Testis (tissue), 3 donors: ENCODE measurements around the gene NOX4. TPM values are rescaled to one million over a fixed set of nuclear protein-coding genes. Genes with fewer than 3 reads are reported as not detected.

Experiments used
- DNase-seq: peaks from one replicate; pipeline ENCODE4 v3.0.0-alpha.2; 2019
- H3K27ac ChIP-seq, 2 donors: fragments of 200-600 bp; sonication (generic); one replicate each; pipeline ENCODE4 v1.5.1; 2019
- H3K27me3 ChIP-seq: fragments of 200-600 bp; sonication (generic); one replicate; pipeline ENCODE4 v1.5.1; 2019
- H3K36me3 ChIP-seq: fragments of 200-600 bp; sonication (generic); one replicate; pipeline ENCODE4 v1.5.1; 2017; ENCODE audit warnings: low read depth; ENCODE audit errors: missing control alignments
- H3K4me1 ChIP-seq: fragments of 200-600 bp; sonication (generic); one replicate; pipeline ENCODE4 v1.5.1; 2019
- H3K4me3 ChIP-seq, 2 donors: fragments of 200-600 bp; sonication (generic); one replicate each; pipeline ENCODE4 v1.5.1; 2017 to 2019
- H3K9me3 ChIP-seq: fragments of 200-600 bp; sonication (generic); one replicate; pipeline ENCODE4 v1.5.1; 2017
- CTCF ChIP-seq, 3 experiments: fragments of 450-650 bp in 2 of 3; fragments of 200-600 bp in 1 of 3; sonication (generic) in 1 of 3; IDR thresholded peaks; one replicate each; pipeline ENCODE4 v1.5.1; 2016 to 2019; ENCODE audit warnings: antibody characterized with exemption in 3 of 3, mild to moderate bottlenecking in 2 of 3, moderate library complexity in 1 of 3
- POLR2A ChIP-seq: fragments of 450-650 bp; IDR thresholded peaks from one replicate; pipeline ENCODE4 v1.6.1; 2017; ENCODE audit warnings: antibody characterized with exemption, mild to moderate bottlenecking, moderate library complexity
- WGBS, 2 donors: methylation state at CpG; one replicate each; pipeline ENCODE4 v1.1.5; 2018; 5-methylcytosine and 5-hydroxymethylcytosine counted together
- intact Hi-C: fragments of 100-400 bp; cut with DNase I; formaldehyde crosslinking; loops from one replicate; pipeline ENCODE4 v1.15.1; 2023; ENCODE audit warnings: low total_unique reads
- polyA plus RNA-seq: library from polyadenylated mRNA; stranded (reverse); fragments of 350-450 nt; fragmentation: Illumina TruSeq; extraction: RNeasy Lipid Tissue Mini Kit (QIAGEN cat#74804); gene quantifications from one replicate; pipeline ENCODE4 v1.2.3, GENCODE V29; 2014; ENCODE audit warnings: low read depth, low replicate concordance; ENCODE audit not compliant: insufficient read depth
- total RNA-seq, 2 donors: library from RNA; depleted of rRNA; stranded (reverse); fragments of >200 nt; gene quantifications; one replicate each; pipeline ENCODE4 v1.2.3, GENCODE V29; 2016

Gene NOX4
- total and polyA plus RNA-seq, 3 donors from 2014 or later = 0.63 to 3.0 (median 1.3) TPM

GRCh38 chr11:89504270-89504669 is 13.1 kb upstream of the NOX4 start:
- intact Hi-C loops = no loop called here
- H3K4me3 ChIP-seq = no peak overlapping the region
- TF ChIP-seq CTCF (IDR thresholded peaks at IDR 0.05) = no peak
- no peak for TF ChIP-seq POLR2A
- no peaks in the 10 kb centered on the region for H3K36me3 ChIP-seq
- H3K27me3 ChIP-seq = no peaks in the 10 kb centered on the region
- no peak for DNase-seq
- H3K9me3 ChIP-seq = no peaks in the 10 kb centered on the region
- no peaks in the 10 kb centered on the region for H3K4me1 ChIP-seq
- 94 to 96% methylated on average over 2 of the region's 2 CpGs for WGBS, 2 donors
- no peak overlapping the region for H3K27ac ChIP-seq

DNA sequence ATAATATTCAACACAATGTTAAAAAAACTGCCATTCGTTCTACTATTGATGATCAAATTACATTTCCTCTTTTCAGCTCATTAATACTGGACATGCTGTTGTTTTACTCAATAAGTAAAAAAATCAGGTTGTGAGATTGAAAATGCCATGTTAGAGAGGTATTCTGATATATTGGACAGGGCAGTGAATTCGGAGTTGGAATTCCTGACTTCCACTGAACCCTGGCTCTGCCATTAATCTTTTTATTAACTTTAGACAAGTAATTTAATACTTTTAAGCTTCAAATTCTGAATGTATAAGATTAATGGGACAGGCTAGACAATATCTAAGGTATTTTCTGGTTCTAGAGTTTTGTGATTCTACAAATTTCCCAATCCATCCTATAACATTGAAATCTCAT is 12.2 kb upstream of the NOX4 start:
- intact Hi-C loops = no loop called here
- no peak overlapping the region for H3K27ac ChIP-seq
- DNase-seq = no peak
- H3K9me3 ChIP-seq = no peaks in the 10 kb centered on the region
- H3K36me3 ChIP-seq = no peaks in the 10 kb centered on the region
- H3K27me3 ChIP-seq = no peaks in the 10 kb centered on the region
- H3K4me3 ChIP-seq = no peak overlapping the region
- WGBS, 2 donors = 80 to 82% methylated on average over 2 of the region's 2 CpGs
- TF ChIP-seq CTCF (IDR thresholded peaks at IDR 0.05) = no peak
- no peak for TF ChIP-seq POLR2A
- no peaks in the 10 kb centered on the region for H3K4me1 ChIP-seq

DNA sequence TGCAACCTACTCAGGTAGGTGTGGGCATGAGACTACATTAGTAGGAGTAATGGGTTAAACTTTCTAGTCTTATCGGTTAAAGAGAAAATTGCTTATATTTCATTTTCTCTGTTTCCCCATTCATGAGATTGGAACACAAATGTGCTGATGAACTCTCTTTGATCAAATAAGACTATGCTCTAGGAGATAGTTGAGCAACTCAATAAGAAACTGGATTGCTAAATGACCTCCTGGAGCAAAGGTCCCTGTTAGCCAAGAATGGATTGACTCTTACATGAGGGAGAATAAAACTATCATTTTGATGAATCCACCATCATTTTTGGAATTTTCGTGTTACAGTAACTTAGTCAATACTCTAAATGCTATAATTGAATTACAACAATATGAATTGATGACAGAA is 11.1 kb upstream of the NOX4 start:
- no peak overlapping the region for H3K27ac ChIP-seq
- intact Hi-C loops = no loop called here
- no peak overlapping the region for H3K4me3 ChIP-seq
- no peaks in the 10 kb centered on the region for H3K4me1 ChIP-seq
- no peaks in the 10 kb centered on the region for H3K27me3 ChIP-seq
- H3K9me3 ChIP-seq = no peaks in the 10 kb centered on the region
- DNase-seq = no peak
- TF ChIP-seq POLR2A (no peak), CTCF (IDR thresholded peaks at IDR 0.05) (no peak)
- H3K36me3 ChIP-seq = no peaks in the 10 kb centered on the region
- 92 to 97% methylated on average over 2 of the region's 2 CpGs for WGBS, 2 donors

- H3K9me3 ChIP-seq = no peaks in the 10 kb centered on the region
- no peaks in the 10 kb centered on the region for H3K27me3 ChIP-seq
- no peak overlapping the region for H3K27ac ChIP-seq
- TF ChIP-seq POLR2A (no peak), CTCF (IDR thresholded peaks at IDR 0.05) (no peak)
- H3K4me1 ChIP-seq = no peaks in the 10 kb centered on the region
- H3K36me3 ChIP-seq = no peaks in the 10 kb centered on the region
- H3K4me3 ChIP-seq = no peak overlapping the region
- intact Hi-C loops = no loop called here
- DNase-seq = no peak
These were observed 9.2 kb upstream of the NOX4 start for GRCh38 chr11:89500336-89500735.

- WGBS, 2 donors = 71 to 79% methylated on average over 5 of the region's 5 CpGs
- intact Hi-C loops = no loop called here
- TF ChIP-seq CTCF (IDR thresholded peaks at IDR 0.05) (no peak), POLR2A (no peak)
These were observed 7.8 kb upstream of the NOX4 start for GRCh38 chr11:89498845-89499448.

More at GRCh38 chr11:89498845-89499448, 7.8 kb upstream of the NOX4 start:
- H3K27ac ChIP-seq = no peak overlapping the region
- H3K4me3 ChIP-seq = no peak overlapping the region
- no peaks in the 10 kb centered on the region for H3K4me1 ChIP-seq
- no peaks in the 10 kb centered on the region for H3K36me3 ChIP-seq
- H3K9me3 ChIP-seq = no peaks in the 10 kb centered on the region
- no peak for DNase-seq
- no peaks in the 10 kb centered on the region for H3K27me3 ChIP-seq
